HG02678 (cell line): ENCODE measurements around the gene MALT1.
"Not testable (repeated sequence)": the region's sequence is repeated elsewhere in the genome, so short reads cannot be mapped to it uniquely, and the experiment has no call there.

Source experiments
- ATAC-seq: cut with Tn5 transposase; IDR thresholded peaks from one replicate; pipeline ENCODE4 v1.9.1; 2021; ENCODE audit warnings: mild to moderate bottlenecking, moderate library complexity; ENCODE audit not compliant: unreplicated experiment

Gene MALT1

GRCh38 chr18:58671111-58671631, at the start of gene MALT1:
MALT1 (plus strand) TSS chr18:58671465; CDS start chr18:58671644, 179 bp downstream.
- ATAC-seq: peak; percentile 83

- no peak for ATAC-seq
Observed at GRCh38 chr18:58624011-58624410, 47.3 kb upstream of the MALT1 start.

GRCh38 chr18:58625839-58626238, 45.4 kb upstream of the MALT1 start:
- no peak for ATAC-seq

GRCh38 chr18:58630071-58630470, 41.2 kb upstream of the MALT1 start:
- no peak for ATAC-seq

- no peak for ATAC-seq
Observed at GRCh38 chr18:58631301-58631700, 40.0 kb upstream of the MALT1 start.

- ATAC-seq: no peak
Observed at GRCh38 chr18:58632552-58632951, 38.7 kb upstream of the MALT1 start.

GRCh38 chr18:58633874-58634273, 37.4 kb upstream of the MALT1 start:
- ATAC-seq: no peak

- no peak for ATAC-seq
Observed at GRCh38 chr18:58635891-58636290, 35.4 kb upstream of the MALT1 start.

- ATAC-seq: no peak
Observed at GRCh38 chr18:58637197-58637596, 34.1 kb upstream of the MALT1 start.

- no peak for ATAC-seq
Observed at GRCh38 chr18:58637946-58638345, 33.3 kb upstream of the MALT1 start.

- ATAC-seq: peak; percentile 68
Observed at GRCh38 chr18:58638441-58638840, 32.8 kb upstream of the MALT1 start.

- ATAC-seq: no peak
Observed at GRCh38 chr18:58639237-58639636, 32.0 kb upstream of the MALT1 start.

- ATAC-seq: no peak
Observed at GRCh38 chr18:58639751-58640427, 31.4 kb upstream of the MALT1 start.

GRCh38 chr18:58640428-58640805, 30.8 kb upstream of the MALT1 start:
- ATAC-seq: no peak

- ATAC-seq: no peak
Observed at GRCh38 chr18:58640891-58641610, 30.2 kb upstream of the MALT1 start.

GRCh38 chr18:58643557-58643956, 27.7 kb upstream of the MALT1 start:
- not testable (repeated sequence) for ATAC-seq

GRCh38 chr18:58645398-58645797, 25.9 kb upstream of the MALT1 start:
- ATAC-seq: no peak

GRCh38 chr18:58646334-58646862, 24.9 kb upstream of the MALT1 start:
- ATAC-seq: no peak

GRCh38 chr18:58649966-58650816, 21.1 kb upstream of the MALT1 start:
- peak; percentile 88 for ATAC-seq

GRCh38 chr18:58650830-58651229, 20.4 kb upstream of the MALT1 start:
- ATAC-seq: not testable (repeated sequence)

GRCh38 chr18:58653144-58653722, 18.0 kb upstream of the MALT1 start:
- not testable (repeated sequence) for ATAC-seq
